NCI-H1417 treated with DMSO at 0.1 percent for 48 hours (cell line): ENCODE results near the gene VPS13C.

ENCODE experiments used
- DNase-seq: peaks from one replicate; lab custom pipeline; 2025; lab: John Stamatoyannopoulos, UW

The VPS13C gene

DNA sequence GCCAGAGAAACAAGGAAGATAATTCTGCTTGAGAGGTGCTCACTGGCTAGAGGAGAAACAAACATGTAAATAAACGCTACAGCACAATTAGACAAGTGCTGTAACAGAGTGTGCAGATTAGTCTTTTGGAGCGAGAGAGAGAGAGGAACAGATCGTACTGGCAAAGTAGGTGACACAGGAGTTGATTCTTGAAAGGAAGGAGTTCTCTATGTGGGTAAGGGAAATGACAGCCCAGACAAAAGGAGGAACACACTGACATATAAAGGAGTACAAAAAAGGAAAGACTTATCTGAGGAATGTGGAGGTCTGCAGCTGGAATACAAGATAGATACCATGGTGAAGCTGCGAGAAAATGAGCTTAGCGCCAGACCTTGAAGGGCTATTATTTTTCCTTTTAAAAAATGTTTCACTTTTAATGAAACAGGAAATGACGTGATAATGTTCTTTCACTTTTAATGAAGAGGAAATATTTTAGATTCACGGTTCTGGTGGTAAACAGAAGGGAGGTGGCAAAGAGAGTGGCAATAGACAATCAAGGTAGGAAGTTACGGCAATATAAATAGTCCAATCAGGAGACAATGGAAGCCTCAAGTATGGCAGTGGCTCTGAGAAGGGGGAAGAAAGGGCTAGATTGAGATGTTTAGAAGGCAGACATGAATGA, 202.9 kb downstream of the VPS13C start:
- no peak for DNase-seq

DNA sequence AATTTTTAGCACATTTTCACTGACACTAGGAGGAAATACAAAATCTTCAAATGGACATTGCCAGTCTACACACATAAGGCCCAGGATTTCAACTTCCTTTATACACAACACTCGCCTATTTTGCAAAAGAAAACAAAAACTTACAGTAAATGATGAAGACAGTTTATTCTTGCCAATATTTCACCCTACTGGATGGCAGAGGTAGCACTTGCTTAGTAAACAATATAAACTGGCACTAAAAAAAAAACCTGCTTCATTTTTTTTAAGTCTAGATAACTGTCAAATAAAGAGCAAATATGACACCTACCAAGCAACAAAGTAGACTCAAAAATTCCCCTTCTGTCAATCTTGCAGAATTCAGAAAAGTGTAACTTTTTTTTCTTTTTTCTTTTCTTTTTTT, 204.0 kb downstream of the VPS13C start:
- DNase-seq: no peak

DNA sequence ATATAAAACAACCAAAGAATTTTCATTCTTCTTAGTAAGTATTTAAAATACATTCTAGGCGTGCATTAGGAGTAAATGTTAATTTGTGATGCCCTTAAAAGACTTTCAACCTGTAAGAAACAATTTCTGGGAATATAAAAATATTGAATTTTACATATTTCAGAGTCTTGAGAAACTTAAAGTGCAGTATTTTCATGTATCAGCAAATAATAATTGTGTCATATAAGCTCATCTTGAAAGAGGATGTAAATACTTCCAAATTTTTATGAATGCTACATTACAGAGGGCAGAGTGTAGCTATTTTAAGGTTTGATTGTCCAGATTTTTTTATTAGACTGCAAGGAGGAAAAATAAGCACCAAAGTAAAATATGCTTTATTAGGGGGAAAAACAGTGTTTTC, 207.1 kb downstream of the VPS13C start:
- DNase-seq: no peak

DNA sequence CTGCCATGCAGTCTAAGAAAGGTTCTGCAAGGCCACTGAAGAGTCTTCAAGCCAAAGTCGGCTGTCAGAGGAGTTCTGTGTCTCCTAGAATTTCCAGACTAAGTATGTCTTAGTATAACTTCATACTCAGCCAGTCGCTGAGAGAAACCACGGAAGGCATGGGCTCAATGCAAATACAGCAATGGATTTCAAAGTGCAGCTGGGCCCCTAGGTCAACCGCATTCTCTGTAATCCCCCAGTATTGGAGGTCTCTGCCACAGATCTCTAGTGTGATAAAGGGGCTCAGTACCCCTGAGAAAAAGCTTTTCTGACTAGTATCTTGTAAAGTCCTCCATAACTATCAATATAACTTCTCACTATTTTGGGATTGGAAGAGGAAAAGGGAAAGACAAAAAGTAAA, 208.3 kb downstream of the VPS13C start:
- DNase-seq: no peak

DNA sequence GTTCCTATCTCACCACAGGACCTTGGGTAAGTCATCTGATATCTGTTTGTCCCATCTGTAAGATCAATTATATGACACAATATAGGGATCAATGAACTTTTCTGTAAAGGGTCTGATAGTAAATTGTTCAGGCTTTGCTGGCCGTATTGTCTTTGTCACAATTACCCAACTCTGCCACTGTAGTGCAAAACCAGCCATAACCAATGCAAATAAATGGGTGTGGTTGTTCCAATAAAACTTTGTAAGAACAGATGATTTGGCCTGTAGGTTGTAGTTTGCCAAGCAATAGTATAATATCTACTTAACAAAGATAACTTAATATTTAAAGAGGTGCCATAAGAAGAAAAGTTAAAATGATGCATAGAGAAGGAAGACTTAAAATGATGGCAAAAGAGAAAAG, 210.8 kb downstream of the VPS13C start:
- DNase-seq: no peak

DNA sequence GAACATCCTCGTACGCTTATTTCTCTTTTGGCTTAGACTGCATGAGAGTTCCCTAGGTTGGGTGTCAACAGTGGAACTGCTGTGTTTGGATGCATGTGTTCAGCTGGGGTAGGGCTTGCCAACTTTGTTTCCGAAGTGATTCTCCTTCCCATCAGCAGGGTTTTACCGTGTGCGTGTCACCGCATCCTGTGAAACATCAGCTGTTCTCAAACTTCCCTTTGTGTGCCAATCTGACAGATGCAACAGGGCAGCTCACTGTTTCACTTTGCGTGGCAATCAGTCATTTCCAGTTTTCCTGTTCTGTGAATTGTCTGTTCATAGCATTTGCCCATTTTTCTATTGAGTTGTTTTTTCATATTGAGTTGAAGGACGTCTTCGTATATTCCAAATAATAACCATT, 218.8 kb downstream of the VPS13C start:
- DNase-seq: no peak

DNA sequence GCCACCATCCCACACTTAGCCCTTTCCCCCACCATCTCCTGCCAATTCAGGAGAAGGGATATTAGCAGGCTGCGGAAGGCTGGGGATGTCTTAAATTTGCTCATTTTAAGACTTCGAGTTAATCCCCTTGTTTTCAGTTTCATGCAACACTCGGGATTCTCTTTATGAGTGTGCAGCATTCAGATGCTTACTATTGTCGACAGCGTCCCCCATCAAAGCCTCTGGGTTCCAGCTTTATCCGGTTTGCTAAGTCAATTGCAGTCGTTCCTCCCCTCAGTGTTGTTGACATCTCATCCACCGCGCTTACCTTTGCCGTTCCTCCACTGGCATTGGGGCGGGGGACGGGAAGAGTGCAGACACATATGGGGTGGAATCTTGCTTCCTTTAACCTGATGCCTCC, 220.2 kb downstream of the VPS13C start:
- DNase-seq: no peak

DNA sequence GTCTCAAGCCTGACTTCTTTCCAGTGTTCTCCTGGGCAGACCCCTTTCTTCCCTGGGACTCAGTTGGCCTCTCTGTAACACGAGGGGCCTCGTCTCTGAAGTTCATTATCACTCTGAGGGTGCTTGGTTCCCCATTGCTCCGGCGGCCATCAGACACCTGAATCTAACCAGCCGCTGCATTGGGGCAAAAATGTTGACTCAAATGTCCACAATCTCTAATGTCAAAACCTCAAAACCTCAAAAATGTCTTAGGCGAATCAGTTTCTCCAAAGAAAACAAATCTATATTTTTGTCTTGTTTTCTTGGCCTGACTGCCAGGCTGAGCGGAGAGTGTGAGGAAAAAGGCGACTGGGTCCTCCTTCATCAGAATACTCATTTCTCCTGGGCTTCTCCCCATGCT, 220.7 kb downstream of the VPS13C start:
- DNase-seq: no peak

DNA sequence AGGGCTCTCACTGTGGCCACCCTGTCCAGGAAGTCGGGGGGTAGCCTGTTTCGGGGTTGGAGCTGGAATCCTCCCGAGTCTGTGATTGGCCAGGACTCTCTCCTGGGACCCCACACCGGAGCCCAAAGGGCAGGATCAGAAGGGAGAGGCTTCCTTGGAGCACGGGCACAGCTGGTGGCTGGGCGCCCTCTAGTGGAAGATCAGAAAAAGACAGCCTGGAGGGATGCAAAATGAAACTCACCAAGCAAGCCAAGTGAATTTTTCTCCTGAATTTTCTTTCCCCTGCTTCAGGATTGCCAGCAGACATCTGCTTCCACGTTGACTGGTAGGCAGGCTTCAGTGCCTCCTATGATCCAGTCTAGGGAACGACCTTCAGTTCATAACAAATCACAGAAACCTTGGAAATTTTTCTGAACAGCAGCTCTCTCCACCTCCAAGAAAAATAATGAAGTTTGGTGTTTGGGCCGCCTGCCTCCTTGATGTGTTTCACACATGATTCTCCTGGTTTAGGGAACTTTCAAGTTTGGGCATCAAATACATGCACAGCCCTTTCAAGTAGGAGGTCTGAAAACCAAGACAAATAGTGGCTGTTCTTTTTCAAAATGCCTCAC, 224.6 kb downstream of the VPS13C start:
- peak; percentile 19 for DNase-seq

DNA sequence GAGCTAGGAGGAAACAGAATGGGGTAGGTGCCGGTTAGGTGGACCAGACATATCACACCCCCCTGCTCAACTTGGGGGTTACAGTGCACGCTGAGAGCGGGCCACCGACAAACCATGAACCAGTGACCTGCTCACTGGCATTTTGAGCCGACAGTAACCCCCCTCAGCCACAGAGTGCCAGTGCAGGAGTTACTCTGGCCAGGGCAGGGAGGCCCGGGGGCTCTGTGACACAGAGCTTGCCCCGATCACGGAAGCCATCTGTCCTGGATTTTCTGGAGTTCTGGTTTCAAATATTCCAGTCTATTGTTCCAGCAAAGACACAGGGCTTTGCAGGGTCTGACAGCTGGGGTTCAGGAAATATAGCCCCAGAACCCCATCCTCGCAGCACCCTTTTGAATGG, 225.2 kb downstream of the VPS13C start:
- DNase-seq: no peak

DNA sequence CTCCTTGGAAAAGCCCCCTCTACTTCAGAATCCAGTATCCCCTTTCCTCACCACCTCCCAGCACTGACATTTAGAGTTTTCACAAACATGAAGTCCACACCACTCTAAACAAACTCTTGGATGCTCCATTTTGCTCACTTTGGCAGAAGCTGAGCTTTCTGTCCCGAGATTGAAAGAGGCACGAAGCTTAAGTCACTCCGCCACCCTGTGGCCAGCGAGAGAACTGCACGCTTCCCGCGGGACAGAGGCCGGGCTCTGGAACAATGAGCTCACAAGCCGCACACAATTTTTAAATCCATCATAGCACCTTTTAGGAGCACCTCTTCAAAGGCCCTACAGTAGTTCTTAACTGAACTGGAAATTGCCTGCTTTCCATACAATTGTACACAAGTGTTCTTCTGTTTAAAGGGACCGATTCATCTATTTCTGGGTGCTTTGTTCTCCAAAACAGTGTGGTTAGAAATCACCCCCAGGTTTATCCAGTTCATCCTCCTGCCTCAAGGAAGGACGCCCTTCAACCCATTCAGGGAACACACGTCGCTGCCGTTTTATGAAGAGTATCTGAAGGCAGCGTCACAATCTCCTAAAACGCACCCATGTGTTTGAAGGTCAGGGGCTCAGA, 226.1 kb downstream of the VPS13C start:
- peak; percentile 1 for DNase-seq

DNA sequence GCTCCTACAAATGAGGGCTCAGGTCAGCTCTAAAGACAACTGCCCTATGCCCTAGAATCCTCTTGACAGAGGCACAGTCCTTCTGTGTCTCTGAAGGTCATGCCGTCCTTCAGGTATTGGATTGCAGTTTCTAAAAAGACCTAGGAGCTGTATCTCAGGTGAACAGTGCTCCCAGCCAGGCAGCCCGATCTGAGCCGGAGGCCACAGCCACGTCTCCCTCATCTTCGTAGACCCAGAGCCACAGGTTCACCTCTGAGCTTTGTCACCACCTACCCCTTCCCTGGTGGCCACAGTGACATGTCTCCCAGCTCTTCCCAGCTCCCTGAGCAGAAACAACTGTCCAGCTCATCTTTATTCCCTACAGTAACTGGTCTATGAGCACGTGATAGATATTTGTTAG, 228.0 kb downstream of the VPS13C start:
- DNase-seq: no peak

DNA sequence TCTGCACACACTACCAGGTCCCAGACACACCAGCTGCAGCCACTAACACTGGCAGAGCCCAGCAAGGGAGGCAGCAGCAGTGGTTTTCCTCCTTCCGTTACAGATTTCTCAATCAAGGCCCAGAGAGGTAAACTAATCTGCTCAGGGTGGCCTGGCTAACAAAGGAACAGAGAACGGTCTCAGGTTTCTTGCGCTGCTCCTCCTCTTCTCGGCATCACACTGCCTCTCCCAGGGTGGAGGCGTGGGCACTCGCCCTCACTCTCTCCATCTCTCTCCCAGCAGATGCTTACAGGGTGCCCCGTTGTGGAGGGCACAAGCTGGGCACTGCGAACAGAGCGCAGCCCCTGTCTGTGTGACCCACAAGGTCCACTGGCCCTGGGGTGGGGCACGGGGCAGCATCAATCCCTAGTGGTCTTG, 228.7 kb downstream of the VPS13C start:
- no peak for DNase-seq

DNA sequence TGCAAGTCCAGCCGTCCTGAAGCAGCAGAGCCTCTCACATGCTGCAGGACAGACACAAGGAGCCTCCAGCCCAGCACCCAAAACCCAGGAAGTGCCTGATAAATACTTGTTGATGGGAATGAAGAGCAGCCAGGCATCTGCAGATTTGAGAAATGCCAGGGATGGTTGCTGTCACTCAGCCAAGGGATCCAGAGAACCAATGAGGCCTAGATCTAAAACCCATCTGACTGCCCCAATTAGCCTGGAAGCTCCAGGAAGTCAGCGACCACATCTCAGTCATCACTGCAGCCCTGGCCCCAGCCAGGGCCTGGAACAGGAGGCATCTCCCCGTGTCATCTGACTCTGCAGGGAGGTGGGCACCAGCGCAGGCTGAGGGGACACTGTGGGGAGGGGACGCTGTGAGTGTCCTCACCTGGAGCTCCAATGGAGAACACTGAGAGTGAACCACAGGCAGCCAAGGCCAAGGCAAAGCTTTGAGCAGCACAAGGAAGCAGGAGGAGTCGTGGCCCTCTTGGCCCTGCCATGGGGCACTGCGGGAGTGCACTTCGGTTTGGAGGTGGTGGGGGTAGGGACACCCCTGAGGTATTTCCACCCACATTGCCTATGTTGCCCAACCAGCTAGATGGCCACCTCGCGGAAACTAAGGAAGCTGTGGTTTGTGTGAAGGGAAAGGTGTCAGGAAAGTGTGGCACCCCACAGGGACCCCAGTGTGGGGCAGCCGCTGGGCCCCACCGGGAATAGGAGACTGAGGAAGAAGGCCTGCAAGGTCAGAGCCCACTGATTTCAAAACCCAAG, 229.5 kb downstream of the VPS13C start:
- DNase-seq: no peak

DNA sequence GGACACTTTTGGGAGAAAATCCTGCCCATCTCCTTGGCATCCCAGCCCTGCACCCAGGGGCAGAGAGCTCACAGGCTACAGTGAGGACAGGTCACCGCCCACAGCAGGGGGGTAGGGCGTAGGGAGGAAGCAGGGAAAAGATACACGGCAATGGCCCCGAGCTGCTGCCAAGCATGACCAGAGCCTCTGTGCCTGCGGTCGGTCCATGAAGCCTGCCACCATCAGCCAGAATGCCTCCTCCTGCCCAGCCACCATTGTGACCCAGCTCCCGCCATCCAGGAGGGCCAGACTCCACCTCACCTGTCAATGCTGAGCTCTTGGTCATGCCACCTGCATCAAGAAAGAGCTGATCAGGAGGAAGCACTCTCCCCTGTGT, 230.7 kb downstream of the VPS13C start:
- no peak for DNase-seq

DNA sequence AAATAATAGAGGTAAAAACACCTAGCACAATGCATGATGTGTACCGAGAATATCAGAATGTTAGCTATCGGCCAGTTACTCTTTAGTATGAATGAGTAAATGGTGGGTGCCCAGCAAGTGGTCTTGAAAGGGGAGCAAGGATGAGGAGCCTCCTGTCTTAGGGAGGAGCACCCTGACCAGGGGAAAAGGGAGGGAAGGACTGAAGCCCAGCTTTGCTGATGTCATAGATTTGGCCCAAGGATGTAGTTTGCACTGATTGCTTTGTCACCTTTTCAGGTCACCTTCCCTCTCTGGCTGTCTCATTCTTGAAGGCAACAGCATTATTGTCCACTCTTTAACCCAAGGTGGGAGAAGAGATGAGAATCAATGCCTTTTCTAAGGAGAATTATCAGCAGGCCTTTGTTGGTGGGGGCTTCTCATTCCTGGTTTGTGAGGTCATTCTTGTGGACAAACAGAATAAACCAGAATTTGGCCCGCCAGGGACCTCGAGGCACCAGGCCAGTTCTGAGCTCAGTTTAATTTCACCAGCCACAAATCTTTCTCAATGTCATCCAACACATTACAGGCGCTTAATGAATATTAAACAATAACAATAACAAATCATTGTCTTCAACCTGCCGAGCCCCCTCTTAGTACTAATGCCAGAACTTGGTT, 231.3 kb downstream of the VPS13C start:
- DNase-seq: no peak

DNA sequence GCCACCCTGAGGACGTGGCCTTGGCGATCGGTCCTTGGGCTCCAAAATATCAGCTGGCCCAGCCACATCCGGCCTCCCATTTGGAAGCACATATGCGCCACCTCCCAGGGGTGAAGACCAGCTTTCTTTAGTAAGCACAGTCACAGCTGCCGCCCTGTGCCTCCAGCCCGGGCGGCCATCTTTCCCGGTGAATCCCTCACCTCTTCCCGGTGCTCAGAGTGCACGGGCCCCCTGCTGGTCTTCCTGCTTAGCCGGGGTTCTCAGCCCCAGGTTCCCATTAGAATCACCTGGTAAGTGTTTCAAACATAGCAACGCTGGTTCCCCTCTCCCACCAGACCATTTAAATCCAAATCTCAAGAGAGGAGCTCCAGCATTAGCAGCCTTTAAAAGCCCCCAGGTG, 232.2 kb downstream of the VPS13C start:
- DNase-seq: no peak

DNA sequence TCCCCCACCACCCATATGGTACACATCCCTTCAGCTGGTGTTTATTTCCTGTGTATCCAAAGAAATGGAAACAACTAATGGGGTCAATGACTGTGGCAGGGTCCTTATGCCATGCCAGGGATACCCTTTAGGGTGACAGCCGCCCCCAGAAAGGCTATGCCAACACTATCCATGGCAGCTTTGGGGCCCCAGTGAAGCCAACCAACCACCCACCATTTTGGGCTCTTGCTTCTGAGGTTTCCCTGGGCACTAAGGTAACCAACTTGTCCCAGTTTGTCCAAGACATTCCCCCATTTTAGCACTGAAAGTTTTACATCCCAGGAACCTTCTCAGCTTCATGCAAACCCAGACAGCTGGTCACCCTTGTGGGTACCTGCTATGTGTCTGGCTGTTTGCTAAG, 233.1 kb downstream of the VPS13C start:
- no peak for DNase-seq

DNA sequence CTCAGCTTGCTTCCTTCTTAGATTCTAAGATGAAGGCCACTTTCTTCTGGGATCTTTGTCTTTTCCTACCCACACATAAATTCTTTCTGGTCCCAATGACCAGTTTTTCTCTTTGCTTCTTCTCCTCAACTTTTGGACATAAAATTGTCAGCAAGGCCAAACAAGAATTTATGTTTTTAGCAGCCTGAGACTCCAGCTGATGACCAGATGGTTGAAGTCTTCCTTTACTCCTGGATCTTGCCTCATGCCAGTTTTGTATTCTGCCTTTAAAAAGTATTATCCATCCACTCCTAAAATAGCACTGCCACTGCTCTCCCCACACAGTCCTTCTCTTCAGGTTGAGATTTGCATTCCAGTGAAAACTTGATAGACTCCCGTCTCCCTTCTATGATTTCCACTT, 236.0 kb downstream of the VPS13C start:
- no peak for DNase-seq

DNA sequence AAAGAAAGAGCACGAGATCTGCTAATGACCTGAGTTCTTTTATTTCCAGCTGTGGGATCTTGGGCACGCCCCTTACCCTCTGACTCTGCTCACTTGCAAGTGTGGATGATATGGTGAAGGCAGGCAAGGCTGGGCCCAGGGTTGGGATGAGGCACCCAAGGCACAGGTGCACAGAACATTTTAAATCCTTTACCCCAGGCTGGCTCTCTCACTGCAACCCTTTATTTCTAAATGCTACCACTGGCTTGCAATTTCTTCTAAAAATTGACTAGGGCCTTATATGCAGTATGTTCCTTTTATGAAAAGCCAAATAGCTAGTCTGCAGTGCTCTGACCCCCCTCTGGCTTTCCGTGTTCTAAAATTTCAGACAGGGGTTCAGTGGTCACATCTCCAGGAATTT, 237.7 kb downstream of the VPS13C start:
- DNase-seq: no peak

DNA sequence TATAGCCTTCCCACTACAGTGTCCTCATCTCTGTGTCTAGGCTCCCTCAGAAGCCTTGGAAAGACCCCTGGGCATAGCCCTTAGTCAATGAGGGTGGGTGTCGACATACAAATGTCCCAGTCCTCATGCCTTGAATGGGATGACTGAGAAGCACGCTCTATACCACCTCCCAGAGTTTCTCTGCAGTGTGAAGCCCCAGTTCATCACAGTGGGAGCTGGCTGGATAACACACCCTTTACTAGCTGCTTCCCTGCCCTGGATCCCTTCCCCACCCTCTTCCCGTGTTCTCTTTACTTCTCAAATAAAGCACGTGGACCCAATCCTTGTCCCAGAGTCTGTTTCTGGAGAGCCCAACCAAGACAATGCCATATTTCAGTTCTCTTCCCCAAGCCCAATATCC, 239.3 kb downstream of the VPS13C start:
- no peak for DNase-seq

DNA sequence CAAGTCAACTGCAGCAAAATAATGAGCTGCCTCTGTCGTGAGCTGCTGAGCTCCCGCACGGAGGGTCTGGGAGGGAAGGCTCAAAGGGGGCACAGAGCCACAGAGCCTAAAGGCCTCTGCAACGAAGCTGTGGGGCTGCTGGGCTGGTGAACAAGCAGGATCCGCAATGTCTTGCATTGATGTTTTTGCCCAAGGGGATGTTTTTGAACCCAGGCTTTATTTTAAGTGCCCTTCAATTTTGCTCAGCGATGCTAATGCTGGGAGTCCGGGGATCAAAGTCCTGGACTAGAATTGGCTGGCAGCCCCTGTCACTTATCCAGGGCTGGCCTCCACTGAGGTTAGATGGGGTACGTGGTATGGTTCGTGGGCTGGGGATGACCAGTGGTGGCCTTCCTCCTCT, 240.0 kb downstream of the VPS13C start:
- no peak for DNase-seq

DNA sequence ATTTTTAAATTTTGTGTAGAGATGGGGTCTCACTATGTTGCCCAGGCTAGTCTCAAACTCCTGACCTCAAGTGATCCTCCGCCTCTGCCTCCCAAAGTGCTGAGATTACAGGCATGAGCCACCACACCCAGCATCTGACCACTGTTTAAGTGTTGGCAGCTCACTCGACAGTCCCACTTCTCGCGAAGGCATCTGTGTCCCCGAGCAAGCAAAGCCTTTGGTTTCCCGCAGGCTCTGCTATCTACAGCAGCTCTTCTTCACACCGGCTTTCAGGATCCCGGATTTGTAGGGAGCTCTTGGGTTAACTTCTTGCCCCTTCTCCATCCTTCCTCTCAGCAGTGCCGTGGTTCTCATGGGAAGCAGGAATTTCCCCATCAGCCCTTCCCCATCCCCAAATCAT, 240.9 kb downstream of the VPS13C start:
- DNase-seq: no peak
